ENCODE data around the gene OR56B4.

DNA sequence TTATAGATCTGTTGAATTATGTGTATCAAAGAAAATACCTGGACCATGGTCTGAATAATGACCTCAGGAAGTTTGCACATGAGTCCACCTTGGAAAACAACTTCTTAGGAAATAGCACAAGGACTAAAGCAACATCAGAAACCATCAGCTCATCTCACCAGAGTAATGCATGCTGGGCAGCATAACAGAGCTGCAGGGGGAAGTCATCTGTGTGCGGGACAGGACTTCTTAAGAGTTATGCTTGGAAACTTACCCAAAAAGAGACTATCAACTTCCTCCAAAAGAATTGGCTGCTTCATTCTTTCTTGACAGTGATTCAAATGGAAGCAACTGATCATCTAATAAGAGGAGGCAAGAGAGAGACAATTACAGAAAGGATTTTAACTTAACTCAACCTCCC, 2.5 kb downstream of the OR56B4 start:
- no peak for TF ChIP-seq DPF2 (CRISPR knock-in tag; IDR thresholded peaks at IDR 0.05; ENCODE audit: borderline replicate concordance, low read depth)
- TF ChIP-seq, protein P1, sequence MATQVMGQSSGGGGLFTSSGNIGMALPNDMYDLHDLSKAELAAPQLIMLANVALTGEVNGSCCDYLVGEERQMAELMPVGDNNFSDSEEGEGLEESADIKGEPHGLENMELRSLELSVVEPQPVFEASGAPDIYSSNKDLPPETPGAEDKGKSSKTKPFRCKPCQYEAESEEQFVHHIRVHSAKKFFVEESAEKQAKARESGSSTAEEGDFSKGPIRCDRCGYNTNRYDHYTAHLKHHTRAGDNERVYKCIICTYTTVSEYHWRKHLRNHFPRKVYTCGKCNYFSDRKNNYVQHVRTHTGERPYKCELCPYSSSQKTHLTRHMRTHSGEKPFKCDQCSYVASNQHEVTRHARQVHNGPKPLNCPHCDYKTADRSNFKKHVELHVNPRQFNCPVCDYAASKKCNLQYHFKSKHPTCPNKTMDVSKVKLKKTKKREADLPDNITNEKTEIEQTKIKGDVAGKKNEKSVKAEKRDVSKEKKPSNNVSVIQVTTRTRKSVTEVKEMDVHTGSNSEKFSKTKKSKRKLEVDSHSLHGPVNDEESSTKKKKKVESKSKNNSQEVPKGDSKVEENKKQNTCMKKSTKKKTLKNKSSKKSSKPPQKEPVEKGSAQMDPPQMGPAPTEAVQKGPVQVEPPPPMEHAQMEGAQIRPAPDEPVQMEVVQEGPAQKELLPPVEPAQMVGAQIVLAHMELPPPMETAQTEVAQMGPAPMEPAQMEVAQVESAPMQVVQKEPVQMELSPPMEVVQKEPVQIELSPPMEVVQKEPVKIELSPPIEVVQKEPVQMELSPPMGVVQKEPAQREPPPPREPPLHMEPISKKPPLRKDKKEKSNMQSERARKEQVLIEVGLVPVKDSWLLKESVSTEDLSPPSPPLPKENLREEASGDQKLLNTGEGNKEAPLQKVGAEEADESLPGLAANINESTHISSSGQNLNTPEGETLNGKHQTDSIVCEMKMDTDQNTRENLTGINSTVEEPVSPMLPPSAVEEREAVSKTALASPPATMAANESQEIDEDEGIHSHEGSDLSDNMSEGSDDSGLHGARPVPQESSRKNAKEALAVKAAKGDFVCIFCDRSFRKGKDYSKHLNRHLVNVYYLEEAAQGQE (IDR thresholded peaks at IDR 0.05; ENCODE audit: borderline replicate concordance in 1 of 2, low read depth in 1 of 2, low read length in 2 of 2): no peak
- no peak for TF ChIP-seq SMC3 (IDR thresholded peaks at IDR 0.05; ENCODE audit: low read length)
- TF ChIP-seq ZNF841 (CRISPR knock-in tag; IDR thresholded peaks at IDR 0.05; ENCODE audit: borderline replicate concordance): no peak
- no peak for TF ChIP-seq HNRNPLL (IDR thresholded peaks at IDR 0.05; ENCODE audit: low read depth, low read length, poor library complexity, severe bottlenecking)
